ENCODE data around the gene MYO1C.
"Not testable (repeated sequence)": the region's sequence is repeated elsewhere in the genome, so short reads cannot be mapped to it uniquely, and the experiment has no call there.

MYO1C gene

GRCh38 chr17:1467898-1468492 is 24.5 kb downstream of the MYO1C start:
- in situ Hi-C loops (cut with MboI; ENCODE audit: low sequenced_read_pairs): no loop called here

DNA sequence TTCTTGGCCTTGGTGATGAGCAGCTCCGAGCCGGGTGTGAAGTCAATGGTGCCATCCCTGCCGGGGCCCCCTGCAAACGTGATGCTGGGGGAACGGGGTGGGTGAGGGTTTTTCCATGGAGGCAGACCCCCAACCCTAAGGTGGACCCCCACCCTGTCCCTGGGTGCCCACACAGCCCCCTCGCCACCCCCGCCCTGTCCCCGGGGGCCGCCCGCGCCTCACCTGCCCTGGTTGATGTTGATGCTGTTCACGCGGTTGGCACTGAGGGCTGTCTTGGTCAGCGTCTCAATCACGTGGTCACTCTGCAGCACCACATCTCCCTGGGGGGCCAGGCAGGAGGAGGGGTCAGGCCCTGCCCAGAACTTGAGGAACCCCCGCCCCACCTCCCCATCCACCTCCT is 25.2 kb downstream of the MYO1C start:
- in situ Hi-C loops (cut with MboI; ENCODE audit: low sequenced_read_pairs): no loop called here

DNA sequence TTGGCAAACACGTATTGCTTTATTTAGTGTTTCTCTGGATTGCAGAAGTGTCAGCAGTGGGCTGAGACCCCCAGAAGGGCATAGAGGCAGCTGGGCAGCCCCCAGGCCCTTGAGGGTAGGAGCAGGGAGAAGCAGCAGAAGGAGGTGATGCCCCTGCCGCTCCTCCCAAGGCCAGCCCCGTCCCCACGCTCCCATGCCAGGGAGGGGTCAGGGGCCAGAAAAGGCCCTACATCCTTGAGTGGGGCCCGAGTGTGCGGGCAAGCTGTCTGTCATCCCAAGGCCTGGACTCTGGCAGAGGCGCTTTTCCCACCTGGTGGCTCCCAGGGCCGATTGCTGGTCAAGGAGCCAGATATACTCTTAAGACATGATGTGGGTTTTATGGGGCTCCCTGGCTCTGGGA is 28.3 kb downstream of the MYO1C start:
- in situ Hi-C loops (cut with MboI; ENCODE audit: low sequenced_read_pairs): no loop called here

DNA sequence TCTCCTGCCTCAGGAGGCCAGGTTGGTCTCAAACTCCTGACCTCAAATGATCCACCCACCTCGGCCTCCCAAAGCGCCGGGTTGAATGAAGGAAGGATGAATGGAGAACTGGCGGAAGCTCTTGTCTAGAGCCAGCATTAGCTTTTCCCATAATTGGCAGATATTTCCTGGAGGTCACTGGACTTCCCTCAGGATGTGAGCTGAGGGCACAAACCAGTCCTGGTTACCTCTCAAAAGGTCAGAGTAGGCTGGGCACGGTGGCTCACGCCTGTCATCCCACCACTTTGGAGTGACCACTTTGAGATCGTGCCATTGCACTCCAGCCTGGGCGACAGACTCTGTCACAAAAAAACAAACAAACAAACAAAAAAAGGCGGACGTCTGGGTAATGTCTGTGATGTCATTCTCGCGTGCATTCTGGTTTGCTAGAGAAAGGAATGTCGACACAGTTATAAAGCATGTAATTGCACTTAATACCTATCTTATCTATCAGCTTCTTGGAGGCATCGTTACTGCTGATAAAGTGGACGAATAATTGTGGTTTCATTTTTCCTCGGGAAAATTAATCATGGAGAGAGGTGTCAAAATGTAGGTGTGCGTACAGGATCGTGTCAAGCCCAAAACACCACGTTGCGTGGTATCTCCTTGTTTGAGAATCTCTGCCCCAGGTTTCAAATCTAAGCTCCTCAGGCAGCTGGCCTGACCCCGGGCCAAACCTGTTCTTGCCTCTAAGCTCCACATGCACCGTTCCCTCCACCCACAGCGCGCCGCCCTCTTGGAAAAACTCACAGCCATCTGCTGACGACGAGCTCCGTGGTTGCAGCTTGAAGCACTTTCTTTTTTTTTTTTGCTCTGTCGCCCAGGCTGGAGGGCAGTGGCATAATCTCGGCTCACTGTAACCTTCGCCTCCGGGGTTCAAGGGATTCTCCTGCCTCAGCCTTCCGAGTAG is 30.0 kb downstream of the MYO1C start:
- in situ Hi-C loops (cut with MboI; ENCODE audit: low sequenced_read_pairs): no loop called here

GRCh38 chr17:1461198-1461944 is 31.1 kb downstream of the MYO1C start:
- in situ Hi-C loops (cut with MboI; ENCODE audit: low sequenced_read_pairs): no loop called here

DNA sequence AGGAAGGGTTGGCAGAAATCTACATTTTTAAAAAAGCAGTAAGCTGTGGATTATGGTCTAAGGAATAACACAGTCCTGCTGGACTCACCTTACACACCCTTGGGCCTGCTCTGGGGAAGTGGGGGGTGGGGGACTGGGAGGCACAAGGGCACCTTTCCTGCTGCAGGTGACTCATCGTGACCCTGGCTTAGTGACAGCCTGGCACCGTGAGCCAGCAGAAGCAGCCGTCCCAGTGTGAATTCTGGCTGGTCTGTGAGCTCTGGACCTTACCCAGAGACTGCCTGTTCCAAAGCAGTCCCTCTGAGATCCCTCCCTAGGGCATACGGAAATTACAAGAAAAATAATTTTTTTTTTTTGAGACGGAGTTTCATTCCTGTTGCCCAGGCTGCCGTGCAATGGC is 32.3 kb downstream of the MYO1C start:
- in situ Hi-C loops (cut with MboI; ENCODE audit: low sequenced_read_pairs): no loop called here

- in situ Hi-C loops (cut with MboI; ENCODE audit: low sequenced_read_pairs): no loop called here
Measured at GRCh38 chr17:1455797-1456599, 36.5 kb downstream of the MYO1C start, which contains the start of gene CRK. CRK (minus strand) TSS chr17:1456232; CDS start chr17:1456117, 115 bp downstream.

- in situ Hi-C loops (cut with MboI; ENCODE audit: low sequenced_read_pairs): no loop called here
Measured at GRCh38 chr17:1455291-1455796, 37.1 kb downstream of the MYO1C start.

GRCh38 chr17:1454541-1454940 is 37.9 kb downstream of the MYO1C start:
- in situ Hi-C loops (cut with MboI; ENCODE audit: low sequenced_read_pairs): no loop called here

DNA sequence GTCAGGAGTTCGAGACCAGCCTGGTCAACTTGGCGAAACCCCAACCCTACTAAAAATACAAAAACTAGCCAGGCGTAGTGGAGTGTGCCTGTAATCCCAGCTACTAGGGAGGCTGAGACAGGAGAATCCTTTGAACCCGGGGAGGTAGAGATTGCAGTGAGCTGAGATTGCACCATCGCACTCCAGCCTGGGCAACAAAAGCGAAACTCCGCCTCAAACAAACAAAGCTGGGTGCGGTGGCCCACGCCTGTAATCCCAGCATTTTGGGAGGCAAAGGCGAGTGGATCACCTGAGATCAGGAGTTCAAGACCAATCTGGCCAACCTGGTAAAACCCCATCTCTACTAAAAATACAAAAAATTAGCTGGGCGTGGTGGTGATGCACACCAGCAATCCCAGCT is 38.8 kb downstream of the MYO1C start:
- in situ Hi-C loops (cut with MboI; ENCODE audit: low sequenced_read_pairs): not testable (repeated sequence)

- in situ Hi-C loops (cut with MboI; ENCODE audit: low sequenced_read_pairs): no loop called here
Measured at GRCh38 chr17:1452836-1453235, 39.6 kb downstream of the MYO1C start.

GRCh38 chr17:1450261-1450660 is 42.2 kb downstream of the MYO1C start:
- in situ Hi-C loops (cut with MboI; ENCODE audit: low sequenced_read_pairs): not testable (repeated sequence)

GRCh38 chr17:1449412-1449967 is 43.0 kb downstream of the MYO1C start:
- in situ Hi-C loops (cut with MboI; ENCODE audit: low sequenced_read_pairs): no loop called here

DNA sequence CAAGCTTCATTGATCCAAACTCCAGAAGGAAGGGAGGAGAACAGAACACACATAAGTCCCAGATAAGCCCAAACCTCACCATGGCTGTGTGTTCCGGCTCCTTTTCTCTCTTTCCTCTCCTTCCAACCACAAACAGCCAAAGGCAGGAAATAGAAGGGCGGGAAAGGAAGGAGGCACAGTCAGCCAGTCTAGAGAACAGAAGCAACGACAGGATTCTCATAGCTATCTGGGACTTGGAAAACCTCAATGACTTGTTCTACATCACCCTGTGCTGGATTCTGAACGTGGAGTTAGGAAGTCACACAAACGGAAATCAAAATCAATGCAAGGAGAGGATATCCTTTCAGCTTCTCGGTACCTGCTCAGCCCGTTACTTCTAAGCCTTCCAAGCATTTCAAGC is 45.4 kb downstream of the MYO1C start:
- in situ Hi-C loops (cut with MboI; ENCODE audit: low sequenced_read_pairs): no loop called here

GRCh38 chr17:1446201-1446600 is 46.3 kb downstream of the MYO1C start:
- in situ Hi-C loops (cut with MboI; ENCODE audit: low sequenced_read_pairs): no loop called here

- in situ Hi-C loops (cut with MboI; ENCODE audit: low sequenced_read_pairs): not testable (repeated sequence)
Measured at GRCh38 chr17:1445695-1446094, 46.8 kb downstream of the MYO1C start.

GRCh38 chr17:1442721-1443120 is 49.8 kb downstream of the MYO1C start:
- in situ Hi-C loops (cut with MboI; ENCODE audit: low sequenced_read_pairs): not testable (repeated sequence)

- in situ Hi-C loops (cut with MboI; ENCODE audit: low sequenced_read_pairs): no loop called here
Measured at GRCh38 chr17:1442187-1442586, 50.3 kb downstream of the MYO1C start.

- in situ Hi-C loops (cut with MboI; ENCODE audit: low sequenced_read_pairs): no loop called here
Measured at GRCh38 chr17:1440921-1441320, 51.6 kb downstream of the MYO1C start.

- in situ Hi-C loops (cut with MboI; ENCODE audit: low sequenced_read_pairs): no loop called here
Measured at GRCh38 chr17:1438593-1439083, 53.8 kb downstream of the MYO1C start.

Measured in hTERT RPE-1 (cell line).